GM18951 (cell line): ENCODE measurements around the gene KIAA0753.

Experiments used
- POLR2A ChIP-seq: IDR thresholded peaks from 4 replicates; pipeline ENCODE4 v1.6.1; 2011; ENCODE audit warnings: mild to moderate bottlenecking; ENCODE audit not compliant: insufficient read length, insufficient read depth; ENCODE audit errors: extremely low read depth
- in situ Hi-C: fragments of 300-500 bp; cut with MboI; formaldehyde crosslinking; loops from one replicate; pipeline ENCODE4 v1.12.0; 2022; ENCODE audit warnings: low sequenced_read_pairs, mixed read lengths, inconsistent platforms; ENCODE audit not compliant: unreplicated experiment

Gene KIAA0753

DNA sequence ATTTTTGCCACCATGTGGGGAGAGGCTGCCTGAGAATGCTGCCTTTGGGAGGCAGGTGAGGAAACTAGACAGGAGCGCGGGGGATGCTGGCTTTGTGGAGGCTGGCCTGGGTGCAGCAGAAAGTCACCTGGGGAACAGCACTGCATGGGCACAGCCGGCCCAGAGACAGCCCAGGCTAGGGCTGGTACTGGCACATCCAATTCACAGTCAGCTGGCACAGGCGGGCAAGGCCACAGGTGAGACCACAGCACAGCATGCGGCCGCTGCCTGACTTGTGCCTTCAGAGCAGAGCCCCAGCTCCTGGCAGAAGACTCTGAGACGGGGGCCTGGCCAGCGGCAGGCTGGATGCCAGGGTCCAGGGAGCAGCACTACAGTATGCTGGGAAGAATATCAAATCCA, 67.5 kb downstream of the KIAA0753 start:
- TF ChIP-seq POLR2A: no peak
- in situ Hi-C loops: no loop called here

- in situ Hi-C loops: no loop called here
- no peak for TF ChIP-seq POLR2A
Measured at GRCh38 chr17:6571452-6571781, 69.1 kb downstream of the KIAA0753 start.

- in situ Hi-C loops: no loop called here
- TF ChIP-seq POLR2A: no peak
Measured at GRCh38 chr17:6570731-6571451, 69.6 kb downstream of the KIAA0753 start.

DNA sequence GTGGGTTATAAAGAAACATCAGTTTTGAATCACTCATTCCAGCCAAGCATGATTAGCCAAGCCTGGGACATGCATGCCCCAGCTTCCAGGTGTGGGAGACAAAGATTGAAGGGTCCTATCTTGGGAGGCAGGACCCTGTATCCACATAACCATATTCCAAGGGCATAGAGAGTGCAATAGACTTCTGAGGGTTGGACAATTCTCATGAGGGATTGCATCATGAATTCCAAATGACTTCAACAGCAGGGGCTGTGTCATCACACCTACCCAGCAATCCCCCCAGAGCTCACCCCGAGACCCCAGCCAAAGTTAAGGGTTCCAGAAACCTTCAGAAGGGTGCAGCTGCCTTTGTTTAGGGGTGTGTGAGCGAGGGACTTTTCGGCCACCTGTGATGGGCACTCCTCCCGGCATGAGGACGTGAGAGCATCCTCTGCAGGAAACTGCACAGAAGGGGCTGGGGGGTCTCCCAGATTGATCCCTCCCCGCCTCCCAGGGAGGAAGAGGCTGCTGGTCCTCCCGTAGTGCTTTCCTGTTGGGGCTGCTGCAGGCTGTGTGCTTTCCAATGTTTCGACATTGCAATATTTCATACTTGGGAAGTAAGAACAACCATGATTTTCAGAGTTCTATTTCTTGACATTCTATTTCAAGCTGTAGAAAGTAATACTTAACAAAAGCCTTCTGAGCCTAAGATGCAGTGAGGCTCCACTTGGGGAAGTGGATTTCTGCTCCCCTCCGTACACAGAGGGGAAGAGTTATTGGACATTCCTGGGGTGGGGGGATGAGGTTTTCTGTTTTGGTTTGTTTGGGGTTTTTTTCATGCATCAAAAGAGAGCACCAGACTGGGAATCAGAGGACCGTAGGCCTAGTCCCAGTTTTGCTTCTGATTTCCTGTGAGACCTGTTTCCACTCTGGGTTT, 70.9 kb downstream of the KIAA0753 start:
- in situ Hi-C loops: no loop called here
- no peak for TF ChIP-seq POLR2A

GRCh38 chr17:6568184-6568758, 72.2 kb downstream of the KIAA0753 start:
- in situ Hi-C loops: no loop called here
- TF ChIP-seq POLR2A: no peak

- in situ Hi-C loops: no loop called here
- no peak for TF ChIP-seq POLR2A
Measured at GRCh38 chr17:6567528-6568183, 72.9 kb downstream of the KIAA0753 start.

DNA sequence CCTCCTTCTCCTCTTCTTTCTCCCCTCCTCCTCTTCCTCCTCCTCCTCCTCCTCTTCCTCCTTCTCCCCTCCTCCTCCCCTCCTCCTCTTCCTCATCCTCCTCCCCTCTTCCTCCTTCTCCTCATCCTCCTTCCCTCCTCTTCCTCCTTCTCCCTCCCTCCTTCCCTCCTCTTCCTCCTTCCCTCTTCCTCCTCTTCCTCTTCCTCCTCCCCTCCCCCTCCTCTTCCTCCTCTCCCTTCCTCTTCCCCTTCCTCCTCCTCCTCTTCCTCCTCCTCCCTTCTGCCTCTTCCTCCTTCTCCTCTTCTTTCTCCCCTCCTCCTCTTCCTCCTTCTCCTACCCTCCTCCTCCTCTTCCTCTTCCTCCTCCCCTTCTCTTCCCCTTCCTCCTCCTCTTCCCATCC, 79.1 kb downstream of the KIAA0753 start:
- no peak for TF ChIP-seq POLR2A
- in situ Hi-C loops: no loop called here

DNA sequence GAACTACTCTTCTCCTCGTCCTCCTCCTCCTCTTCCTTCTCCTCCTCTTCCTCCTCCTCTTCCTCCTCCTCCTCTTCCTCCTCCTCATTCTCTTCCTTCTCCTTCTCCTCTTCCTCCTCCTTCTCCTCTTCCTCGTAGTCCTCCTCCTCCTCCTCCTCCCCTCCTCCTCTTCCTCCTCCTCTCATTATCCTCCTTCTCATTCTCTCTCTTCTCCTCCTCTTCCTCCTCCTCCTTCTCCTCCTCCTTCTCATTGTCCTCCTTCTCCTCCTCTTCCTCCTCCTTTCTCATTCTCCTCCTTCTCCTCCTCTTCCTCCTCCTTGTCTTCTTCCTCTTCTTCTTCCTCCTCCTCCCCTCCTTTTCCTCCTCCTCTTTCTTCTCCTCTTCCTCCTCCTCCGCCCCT, 80.0 kb downstream of the KIAA0753 start:
- in situ Hi-C loops: no loop called here
- no peak for TF ChIP-seq POLR2A

DNA sequence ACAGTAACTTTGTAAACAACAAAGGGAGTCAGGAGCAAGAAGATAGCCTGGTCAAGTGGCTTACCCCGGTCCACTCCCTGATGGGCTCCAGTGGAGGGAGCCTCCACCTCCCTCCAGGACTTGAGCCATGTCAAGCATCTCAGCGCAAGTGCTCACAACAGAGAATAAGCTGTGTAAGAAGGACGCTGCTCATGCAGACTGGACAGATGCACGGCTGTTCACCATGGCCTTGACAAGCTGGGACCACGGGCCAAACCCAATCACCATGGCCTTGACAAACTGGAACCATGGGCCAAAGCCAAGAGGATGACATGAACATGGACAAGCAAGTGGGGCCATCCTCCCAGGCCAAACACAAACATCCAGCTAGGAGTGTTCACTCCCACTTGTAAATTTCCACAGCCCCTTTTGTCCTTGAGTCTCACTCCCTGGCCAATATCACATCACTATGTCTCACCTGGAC, 80.7 kb downstream of the KIAA0753 start:
- TF ChIP-seq POLR2A: no peak
- in situ Hi-C loops: no loop called here

DNA sequence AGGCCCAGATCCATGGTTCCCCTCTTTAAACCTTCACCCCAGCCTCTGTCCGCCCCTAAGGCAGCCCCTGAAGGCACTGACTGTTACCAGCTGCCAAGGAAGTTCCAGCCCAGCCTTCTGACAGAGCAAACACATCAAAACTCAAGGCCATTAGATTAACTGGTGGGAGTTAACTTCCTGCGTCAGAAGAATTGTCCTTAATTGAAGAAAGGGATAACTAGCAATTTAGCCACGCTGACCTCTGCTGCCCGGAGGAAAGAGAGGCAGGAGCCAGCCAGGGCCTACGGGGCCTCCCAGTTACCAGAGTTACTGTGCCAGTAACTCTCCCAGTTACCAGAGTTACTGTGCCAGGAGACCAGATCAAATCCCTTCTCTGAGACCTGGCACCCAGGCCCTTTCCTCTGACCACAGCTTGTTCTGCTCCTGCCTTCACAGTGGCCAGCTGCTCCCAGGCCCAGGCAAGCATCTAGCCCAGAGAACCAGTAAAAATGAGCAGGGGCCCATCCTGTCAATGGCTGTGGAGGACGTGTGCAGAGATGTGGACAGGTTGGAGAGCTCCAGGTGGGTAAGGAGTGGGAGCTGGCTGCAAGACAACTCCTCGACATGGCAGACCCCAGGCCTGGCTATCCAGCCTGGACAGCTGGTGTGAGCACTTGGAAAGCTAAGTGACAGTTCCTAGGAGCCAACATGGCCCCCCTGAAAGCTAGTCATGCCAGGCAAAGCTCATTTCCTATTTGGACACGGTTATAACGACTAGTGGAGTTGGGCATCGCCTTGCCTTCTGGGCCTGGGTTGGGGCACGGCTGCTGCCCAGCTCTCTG, 81.4 kb downstream of the KIAA0753 start:
- in situ Hi-C loops: no loop called here
- no peak for TF ChIP-seq POLR2A

DNA sequence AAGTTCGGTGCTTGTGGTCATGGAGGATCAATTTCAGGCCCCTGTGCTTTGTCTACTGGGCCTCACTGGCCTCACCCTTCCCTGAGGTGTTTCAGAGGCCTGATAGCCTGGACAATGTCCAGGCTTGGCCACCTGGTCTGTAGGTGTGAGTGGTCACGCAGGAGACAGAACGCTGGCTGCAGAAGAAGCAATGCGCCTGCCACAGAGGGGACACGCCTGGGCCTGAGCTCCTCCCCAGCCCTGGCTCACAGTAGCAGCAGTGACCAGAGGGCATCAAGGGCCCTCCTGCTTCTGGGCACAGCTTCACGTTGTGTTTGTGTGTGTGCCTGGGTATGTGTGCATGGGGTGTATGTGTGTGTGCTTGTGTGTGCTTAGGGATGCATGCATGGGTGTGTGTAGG, 82.2 kb downstream of the KIAA0753 start:
- no peak for TF ChIP-seq POLR2A
- in situ Hi-C loops: no loop called here

GRCh38 chr17:6557040-6557438, 83.5 kb downstream of the KIAA0753 start:
- in situ Hi-C loops: no loop called here
- TF ChIP-seq POLR2A: no peak
